A673 (cell line): ENCODE data around the gene GARNL3. TPM values are rescaled to one million over a fixed set of nuclear protein-coding genes. Genes with fewer than 3 reads are reported as not detected.

Experiments
- BruUV-seq: library from RNA; stranded (reverse); fragments of 400-500 nt; replicated peaks from 2 replicates; lab custom pipeline; 2021; lab: Mats Ljungman, UMichigan
- CTCF ChIA-PET: fragments of 300-600 bp; sonication (Branson Sonifier 250); formaldehyde crosslinking; loops from one replicate; lab custom pipeline; 2022; ENCODE audit warnings: antibody characterized with exemption; lab: Charles Lee
- POLR2A ChIA-PET: fragments of 300-600 bp; sonication (Branson Sonifier 250); formaldehyde crosslinking; loops from one replicate; lab custom pipeline; 2022; ENCODE audit warnings: antibody characterized with exemption; ENCODE audit not compliant: low non-redundant PET; lab: Charles Lee
- DNase-seq: peaks from one replicate; pipeline ENCODE4 v3.0.0-alpha.2; 2015; ENCODE audit warnings: low spot score
- H3K27ac ChIP-seq: fragments of 200-600 bp; sonication (generic); 2 replicates; pipeline ENCODE4 v1.5.1; 2016; ENCODE audit warnings: mixed run types, low read depth, mild to moderate bottlenecking, mixed read lengths, antibody characterized with exemption, low read length; ENCODE audit not compliant: poor library complexity, severe bottlenecking
- H3K27me3 ChIP-seq: fragments of 200-600 bp; sonication (generic); replicated peaks from 2 replicates; pipeline ENCODE4 v1.6.1; 2017; ENCODE audit warnings: mixed run types, low read depth, mild to moderate bottlenecking, mixed read lengths, antibody characterized with exemption, low read length; ENCODE audit not compliant: insufficient read depth, poor library complexity
- H3K36me3 ChIP-seq: fragments of 200-600 bp; sonication (generic); 2 replicates; pipeline ENCODE4 v1.6.1; 2016; ENCODE audit warnings: mixed run types, mild to moderate bottlenecking, mixed read lengths, antibody characterized with exemption, low read length; ENCODE audit not compliant: insufficient read depth, poor library complexity, severe bottlenecking
- H3K4me1 ChIP-seq: fragments of 200-600 bp; sonication (generic); 2 replicates; pipeline ENCODE4 v1.6.1; 2017; ENCODE audit warnings: mixed run types, mild to moderate bottlenecking, mixed read lengths, antibody characterized with exemption, low read length; ENCODE audit not compliant: insufficient read depth, poor library complexity, severe bottlenecking
- H3K4me3 ChIP-seq: fragments of 200-600 bp; sonication (generic); 2 replicates; pipeline ENCODE4 v1.5.1; 2016; ENCODE audit warnings: low read depth, mixed run types, mild to moderate bottlenecking, mixed read lengths, low read length; ENCODE audit not compliant: poor library complexity, severe bottlenecking
- H3K9me3 ChIP-seq: fragments of 200-600 bp; sonication (generic); 2 replicates; pipeline ENCODE4 v1.6.1; 2016; ENCODE audit warnings: mixed run types, low read depth, mild to moderate bottlenecking, mixed read lengths, antibody characterized with exemption, low read length; ENCODE audit not compliant: poor library complexity, severe bottlenecking
- CTCF ChIP-seq: fragments of 300-800, 200-600 bp; sonication (generic); conservative IDR thresholded peaks from 2 replicates; pipeline ENCODE4 v1.5.1; 2017; ENCODE audit warnings: low read depth, mild to moderate bottlenecking, antibody characterized with exemption, low read length, moderate library complexity, mixed read lengths
- EZH2 ChIP-seq: fragments of 200-600 bp; sonication (generic); IDR thresholded peaks from 2 replicates; pipeline ENCODE4 v1.6.1; 2017; ENCODE audit warnings: borderline replicate concordance, low read depth, mild to moderate bottlenecking, mixed read lengths, antibody characterized with exemption, low read length; ENCODE audit not compliant: poor library complexity, severe bottlenecking
- intact Hi-C: fragments of 100-400 bp; cut with micrococcal nuclease; formaldehyde crosslinking; loops from one replicate; pipeline ENCODE4 v1.10.0; 2022; ENCODE audit not compliant: unreplicated experiment
- total RNA-seq: library from RNA; stranded (reverse); gene quantifications from 2 replicates; pipeline ENCODE4 v1.2.3, GENCODE V29; 2021

The GARNL3 gene
- total RNA-seq, 1 experiment from 2014 or later = 7.8 TPM

GRCh38 chr9:127397646-127398274 lies 133.2 kb downstream of the GARNL3 start:
- no peaks in the 10 kb centered on the region for H3K36me3 ChIP-seq
- DNase-seq = peak; percentile 46
- no peaks in the 10 kb centered on the region for H3K27me3 ChIP-seq
- peak overlapping the region; percentile 82 for H3K4me3 ChIP-seq
- TF ChIP-seq EZH2 (no peak), CTCF (peak; percentile 56)
- CTCF ChIA-PET = interaction anchor here (0.7 to 1.4 kb wide), 3 partner anchors 41 to 173 kb away, joined by 4 to 6 read pairs (median 4); no protein-coding TSS in a partner anchor
- H3K9me3 ChIP-seq = no peaks in the 10 kb centered on the region
- H3K27ac ChIP-seq = peak overlapping the region; percentile 55
- POLR2A ChIA-PET = no interaction called here
- BruUV-seq = no TSS peak
- H3K4me1 ChIP-seq = peaks cover 5% of the 10 kb centered on the region
- intact Hi-C loops = loop anchor here (5.0 kb wide), 1 partner anchor 185 kb away; no protein-coding TSS in a partner anchor

GRCh38 chr9:127398275-127398647 lies 133.7 kb downstream of the GARNL3 start:
- POLR2A ChIA-PET = no interaction called here
- Histone ChIP-seq H3K4me3 (peak overlapping the region; percentile 82), H3K27me3 (no peaks in the 10 kb centered on the region), H3K27ac (no peak overlapping the region), H3K4me1 (peaks cover 5% of the 10 kb centered on the region), H3K36me3 (no peaks in the 10 kb centered on the region), H3K9me3 (no peaks in the 10 kb centered on the region)
- intact Hi-C loops = loop anchor here (5.0 kb wide), 1 partner anchor 186 kb away; no protein-coding TSS in a partner anchor
- TF ChIP-seq EZH2 (no peak), CTCF (no peak)
- CTCF ChIA-PET = no interaction called here
- no peak for DNase-seq
- no TSS peak for BruUV-seq

- Histone ChIP-seq H3K36me3 (no peaks in the 10 kb centered on the region), H3K9me3 (no peaks in the 10 kb centered on the region), H3K4me1 (peaks cover 5% of the 10 kb centered on the region), H3K4me3 (no peak overlapping the region), H3K27ac (no peak overlapping the region), H3K27me3 (no peaks in the 10 kb centered on the region)
- intact Hi-C loops = loop anchor here (5.0 kb wide), 1 partner anchor 187 kb away; no protein-coding TSS in a partner anchor
- TSS peak; percentile 28 for BruUV-seq
- ChIA-PET CTCF (no interaction called here), POLR2A (interaction anchor here (0.6 kb wide), 1 partner anchor 442 kb away, joined by 3 read pairs; no protein-coding TSS in a partner anchor)
- no peak for DNase-seq
- TF ChIP-seq CTCF (no peak), EZH2 (no peak)
Observed at GRCh38 chr9:127398715-127399400, 134.3 kb downstream of the GARNL3 start.
